ENCODE data around the gene ZNF644. TPM values are rescaled to one million over a fixed set of nuclear protein-coding genes. Genes with fewer than 3 reads are reported as not detected.

The ZNF644 gene
- total RNA-seq, 4 donors from 2014 or later: 30.5 to 61.7 (median 34.6) TPM

DNA sequence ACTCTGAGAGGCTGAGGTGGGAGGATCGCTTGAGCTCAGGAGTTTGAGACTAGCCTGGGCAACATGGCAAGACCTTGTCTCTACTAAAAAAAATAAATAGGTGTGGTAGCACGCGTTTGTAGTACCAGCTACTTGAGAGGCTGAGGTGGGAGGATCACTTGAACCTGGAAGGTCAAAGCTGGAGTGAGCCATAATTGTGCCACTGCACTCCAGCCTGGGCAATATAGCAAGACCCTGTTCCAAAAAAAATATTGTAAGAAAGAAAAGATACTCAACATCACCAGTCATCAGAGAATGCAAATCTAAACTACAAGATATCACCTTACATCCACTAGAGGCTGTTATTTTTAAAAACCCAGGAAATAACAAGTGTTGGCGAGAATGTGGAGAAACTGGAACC lies 32.5 kb downstream of the ZNF644 start:
- TF ChIP-seq, protein P1, sequence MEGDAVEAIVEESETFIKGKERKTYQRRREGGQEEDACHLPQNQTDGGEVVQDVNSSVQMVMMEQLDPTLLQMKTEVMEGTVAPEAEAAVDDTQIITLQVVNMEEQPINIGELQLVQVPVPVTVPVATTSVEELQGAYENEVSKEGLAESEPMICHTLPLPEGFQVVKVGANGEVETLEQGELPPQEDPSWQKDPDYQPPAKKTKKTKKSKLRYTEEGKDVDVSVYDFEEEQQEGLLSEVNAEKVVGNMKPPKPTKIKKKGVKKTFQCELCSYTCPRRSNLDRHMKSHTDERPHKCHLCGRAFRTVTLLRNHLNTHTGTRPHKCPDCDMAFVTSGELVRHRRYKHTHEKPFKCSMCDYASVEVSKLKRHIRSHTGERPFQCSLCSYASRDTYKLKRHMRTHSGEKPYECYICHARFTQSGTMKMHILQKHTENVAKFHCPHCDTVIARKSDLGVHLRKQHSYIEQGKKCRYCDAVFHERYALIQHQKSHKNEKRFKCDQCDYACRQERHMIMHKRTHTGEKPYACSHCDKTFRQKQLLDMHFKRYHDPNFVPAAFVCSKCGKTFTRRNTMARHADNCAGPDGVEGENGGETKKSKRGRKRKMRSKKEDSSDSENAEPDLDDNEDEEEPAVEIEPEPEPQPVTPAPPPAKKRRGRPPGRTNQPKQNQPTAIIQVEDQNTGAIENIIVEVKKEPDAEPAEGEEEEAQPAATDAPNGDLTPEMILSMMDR (IDR thresholded peaks at IDR 0.05 in 4 of 5, conservative IDR thresholded peaks at IDR 0.05 in 1 of 5): no peak
- no peak for TF ChIP-seq POLR2A (IDR thresholded peaks at IDR 0.05)
- peaks cover 20 to 36% of the 10 kb centered on the region in 2 donors for H3K4me1 ChIP-seq
- H3K27ac ChIP-seq: no peak overlapping the region
- in situ Hi-C loops (cut with MboI; ENCODE audit: low sequenced_read_pairs in 4 of 4): no loop called here
- no peak overlapping the region for H3K4me3 ChIP-seq
- H3K9me3 ChIP-seq: peaks cover 0 to 7% (median 0%) of the 10 kb centered on the region in 3 donors
- ATAC-seq (no peak), DNase-seq (no peak)
- H3K27me3 ChIP-seq: no peaks in the 10 kb centered on the region
- intact Hi-C loops (cut with DNase I; ENCODE audit: low total_unique reads): no loop called here
- H3K36me3 ChIP-seq: no peaks in the 10 kb centered on the region

DNA sequence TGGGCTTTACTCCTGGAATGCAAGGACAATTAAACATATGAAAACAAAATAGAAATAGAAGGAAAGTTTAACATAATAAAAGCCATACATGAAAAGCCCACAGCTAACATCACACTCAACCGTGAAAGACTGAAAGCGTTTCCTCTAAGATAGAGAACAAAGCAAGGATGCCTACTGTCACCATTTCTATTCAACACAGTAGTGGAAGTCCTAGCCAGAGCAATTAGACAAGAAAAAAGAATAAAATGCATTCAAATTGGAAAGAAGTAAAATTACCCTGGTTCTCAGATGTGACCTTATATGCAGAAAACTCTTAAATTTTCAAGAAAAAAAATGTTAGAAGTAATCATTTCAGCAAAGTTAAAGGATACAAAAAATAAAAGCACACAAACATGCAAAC lies 34.0 kb downstream of the ZNF644 start:
- DNase-seq (no peak), ATAC-seq (no peak)
- Histone ChIP-seq H3K36me3 (no peaks in the 10 kb centered on the region), H3K27ac (no peak overlapping the region), H3K27me3 (no peaks in the 10 kb centered on the region), H3K4me1 (peaks cover 15 to 21% of the 10 kb centered on the region in 2 donors), H3K9me3 (peaks cover 0 to 7% (median 0%) of the 10 kb centered on the region in 3 donors), H3K4me3 (no peak overlapping the region)
- in situ Hi-C loops (cut with MboI; ENCODE audit: low sequenced_read_pairs in 4 of 4): no loop called here
- TF ChIP-seq, protein P1 (IDR thresholded peaks at IDR 0.05 in 4 of 5, conservative IDR thresholded peaks at IDR 0.05 in 1 of 5): no peak
- TF ChIP-seq POLR2A (IDR thresholded peaks at IDR 0.05): no peak
- intact Hi-C loops (cut with DNase I; ENCODE audit: low total_unique reads): no loop called here

DNA sequence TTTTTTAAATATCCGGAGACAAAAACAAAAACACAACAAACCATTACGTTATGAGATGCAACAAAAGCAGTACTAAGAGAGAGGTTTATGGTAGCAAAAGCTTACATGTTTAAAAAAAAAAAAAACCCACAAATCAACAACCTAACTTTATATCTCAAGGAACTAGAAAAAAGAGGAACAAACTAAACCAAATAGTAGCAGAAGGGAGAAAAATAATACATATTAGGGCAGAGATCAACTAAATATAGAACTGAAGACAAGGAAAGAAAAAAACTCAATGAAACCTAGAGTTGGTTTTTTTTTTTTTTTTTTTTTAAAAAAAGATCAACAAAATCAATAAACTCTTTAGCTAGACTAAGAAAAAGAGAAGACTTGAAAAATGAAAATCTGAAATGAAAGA lies 34.9 kb downstream of the ZNF644 start:
- in situ Hi-C loops (cut with MboI; ENCODE audit: low sequenced_read_pairs in 4 of 4) (no loop called here), intact Hi-C loops (cut with DNase I; ENCODE audit: low total_unique reads) (no loop called here)
- Histone ChIP-seq H3K36me3 (no peaks in the 10 kb centered on the region), H3K27ac (no peak overlapping the region), H3K4me3 (no peak overlapping the region), H3K4me1 (peaks cover 15 to 19% of the 10 kb centered on the region in 2 donors), H3K9me3 (peaks cover 0 to 7% (median 0%) of the 10 kb centered on the region in 3 donors), H3K27me3 (no peaks in the 10 kb centered on the region)
- DNase-seq (no peak), ATAC-seq (no peak)
- TF ChIP-seq, protein P1 (IDR thresholded peaks at IDR 0.05 in 4 of 5, conservative IDR thresholded peaks at IDR 0.05 in 1 of 5): no peak
- no peak for TF ChIP-seq POLR2A (IDR thresholded peaks at IDR 0.05)

DNA sequence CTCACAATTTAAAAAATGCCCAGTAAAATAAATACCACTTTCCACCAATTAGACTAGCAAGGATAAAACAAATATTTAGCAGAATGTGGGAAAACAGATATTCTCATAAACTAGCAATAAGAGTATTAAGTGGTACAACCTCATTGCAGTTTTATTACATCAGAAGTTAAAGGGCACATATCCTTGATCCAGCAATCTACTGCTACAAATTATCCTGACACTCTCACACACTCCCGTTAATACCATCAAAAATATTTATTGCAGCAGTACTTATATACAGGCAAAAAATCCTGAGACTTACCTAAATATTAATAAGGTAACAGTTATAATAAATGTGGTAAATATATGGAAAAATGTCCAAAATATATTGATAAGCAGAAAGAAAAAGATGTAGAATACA lies 44.3 kb downstream of the ZNF644 start:
- intact Hi-C loops (cut with DNase I; ENCODE audit: low total_unique reads) (no loop called here), in situ Hi-C loops (cut with MboI; ENCODE audit: low sequenced_read_pairs in 4 of 4) (no loop called here)
- DNase-seq (no peak), ATAC-seq (no peak)
- H3K9me3 ChIP-seq: no peaks in the 10 kb centered on the region
- peaks cover 0 to 7% of the 10 kb centered on the region in 2 donors for H3K4me1 ChIP-seq
- H3K27me3 ChIP-seq: no peaks in the 10 kb centered on the region
- no peak overlapping the region for H3K4me3 ChIP-seq
- no peaks in the 10 kb centered on the region for H3K36me3 ChIP-seq
- H3K27ac ChIP-seq: no peak overlapping the region
- TF ChIP-seq POLR2A (IDR thresholded peaks at IDR 0.05): no peak
- TF ChIP-seq, protein P1 (IDR thresholded peaks at IDR 0.05 in 4 of 5, conservative IDR thresholded peaks at IDR 0.05 in 1 of 5): no peak

Measured in gastrocnemius medialis (tissue), 4 donors.